ENCODE results near the gene GRAMD2B. TPM values are rescaled to one million over a fixed set of nuclear protein-coding genes. Genes with fewer than 3 reads are reported as not detected.
"Not testable (repeated sequence)": the region's sequence is repeated elsewhere in the genome, so short reads cannot be mapped to it uniquely, and the experiment has no call there.

The GRAMD2B gene
- 10 to 100 TPM; 11.3 to 70.4 (median 17.7) TPM for total RNA-seq

- 0% methylated on average over 14 to 40 of the region's 44 CpGs for WGBS, 2 donors
- ATAC-seq (ENCODE audit: low FRiP score in 2 of 2), result peak; percentile 97 to 99
- H3K36me3 ChIP-seq, result no peaks in the 10 kb centered on the region
- peak within 1 kb of the TSS; percentile 32 to 69 (median 60) for H3K4me3 ChIP-seq
- H3K9me3 ChIP-seq, result no peaks in the 10 kb centered on the region
- no peaks in the 10 kb centered on the region for H3K27me3 ChIP-seq
- H3K4me1 ChIP-seq, result peaks cover 0 to 22% (median 12%) of the 10 kb centered on the region in 4 donors
- TF ChIP-seq POLR2AphosphoS5 (IDR thresholded peaks at IDR 0.05) (peak; percentile 78 to 92), CTCF (IDR thresholded peaks at IDR 0.05) (no peak), POLR2A (IDR thresholded peaks at IDR 0.05) (peak in 3 of 4 donors; percentile 63 to 94 (median 69))
- peak within 1 kb of the TSS; percentile 83 to 91 (median 88) for H3K27ac ChIP-seq
- peak; percentile 87 to 94 for DNase-seq
These were observed at the start of gene GRAMD2B for GRCh38 chr5:126422994-126423788. Gene GRAMD2B, plus strand, starts transcription at chr5:126423409. Its CDS starts 198 bp downstream, at chr5:126423607.

- DNase-seq (no peak), ATAC-seq (ENCODE audit: low FRiP score in 2 of 2) (no peak)
- Histone ChIP-seq H3K4me3 (no peak overlapping the region), H3K27me3 (no peaks in the 10 kb centered on the region), H3K9me3 (no peaks in the 10 kb centered on the region), H3K4me1 (peaks cover 0 to 4% (median 0%) of the 10 kb centered on the region in 4 donors), H3K27ac (no peak overlapping the region), H3K36me3 (no peaks in the 10 kb centered on the region)
- no peak for TF ChIP-seq CTCF (IDR thresholded peaks at IDR 0.05)
- TF ChIP-seq EP300 (IDR thresholded peaks at IDR 0.05), result no peak
- TF ChIP-seq POLR2AphosphoS5 (IDR thresholded peaks at IDR 0.05), result no peak
- TF ChIP-seq POLR2A (IDR thresholded peaks at IDR 0.05), result no peak
- 74 to 91% methylated on average over 1 of the region's 1 CpG for WGBS, 2 donors
These were observed 49.1 kb upstream of the GRAMD2B start for GRCh38 chr5:126374109-126374416.

GRCh38 chr5:126376443-126376842 lies 46.8 kb upstream of the GRAMD2B start:
- 71 to 72% methylated on average over 1 of the region's 1 CpG for WGBS, 2 donors
- ATAC-seq (ENCODE audit: low FRiP score in 2 of 2), result no peak
- peaks cover 0 to 1% (median 0%) of the 10 kb centered on the region in 4 donors for H3K9me3 ChIP-seq
- DNase-seq, result no peak
- no peaks in the 10 kb centered on the region for H3K4me1 ChIP-seq
- H3K27me3 ChIP-seq, result no peaks in the 10 kb centered on the region
- H3K36me3 ChIP-seq, result no peaks in the 10 kb centered on the region
- H3K4me3 ChIP-seq, result no peak overlapping the region
- no peak for TF ChIP-seq POLR2AphosphoS5 (IDR thresholded peaks at IDR 0.05)
- no peak for TF ChIP-seq CTCF (IDR thresholded peaks at IDR 0.05)
- no peak for TF ChIP-seq EP300 (IDR thresholded peaks at IDR 0.05)
- TF ChIP-seq POLR2A (IDR thresholded peaks at IDR 0.05), result no peak
- H3K27ac ChIP-seq, result no peak overlapping the region

GRCh38 chr5:126377424-126377823 lies 45.8 kb upstream of the GRAMD2B start:
- Histone ChIP-seq H3K4me3 (no peak overlapping the region), H3K36me3 (no peaks in the 10 kb centered on the region), H3K27ac (no peak overlapping the region), H3K9me3 (peaks cover 0 to 3% (median 2%) of the 10 kb centered on the region in 4 donors), H3K27me3 (no peaks in the 10 kb centered on the region), H3K4me1 (no peaks in the 10 kb centered on the region)
- no peak for DNase-seq
- no peak for ATAC-seq (ENCODE audit: low FRiP score in 2 of 2)
- TF ChIP-seq POLR2A (IDR thresholded peaks at IDR 0.05), result no peak
- TF ChIP-seq EP300 (IDR thresholded peaks at IDR 0.05), result no peak
- no peak for TF ChIP-seq POLR2AphosphoS5 (IDR thresholded peaks at IDR 0.05)
- TF ChIP-seq CTCF (IDR thresholded peaks at IDR 0.05), result no peak
- 73 to 78% methylated on average over 2 of the region's 2 CpGs for WGBS, 2 donors

- not testable (repeated sequence) for DNase-seq; H3K4me1 ChIP-seq; H3K36me3 ChIP-seq; H3K9me3 ChIP-seq; H3K27me3 ChIP-seq; H3K27ac ChIP-seq; H3K4me3 ChIP-seq; ATAC-seq (ENCODE audit: low FRiP score in 2 of 2)
- 97 to 98% methylated on average over 2 of the region's 2 CpGs for WGBS, 2 donors
These were observed 42.9 kb upstream of the GRAMD2B start for GRCh38 chr5:126380316-126380715.

Measured in upper lobe of left lung (tissue), 6 donors.